GM23338 (cell line): ENCODE results near the gene TBCEL. TPM values are rescaled to one million over a fixed set of nuclear protein-coding genes. Genes with fewer than 3 reads are reported as not detected.

Experiments
- ATAC-seq: fragments of 200-7000 bp; cut with Tn5 transposase; 3 replicates; pipeline ENCODE4 v1.9.1; 2020
- DNase-seq: peaks from one replicate; pipeline ENCODE4 v3.0.0-alpha.2; 2015; ENCODE audit warnings: low spot score
- H2AFZ ChIP-seq: fragments of 200-600 bp; sonication (generic); 2 replicates; pipeline ENCODE4 v1.8.0; 2016; ENCODE audit warnings: antibody characterized with exemption, mild to moderate bottlenecking, moderate library complexity
- H3F3A ChIP-seq: fragments of 200-600 bp; sonication (generic); replicated peaks from 2 replicates; pipeline ENCODE4 v1.8.0; 2017; ENCODE audit warnings: antibody characterized with exemption, mixed run types, low read depth
- H3K27ac ChIP-seq: fragments of 200-600 bp; sonication (generic); 2 replicates; pipeline ENCODE4 v1.6.1; 2016; ENCODE audit warnings: low read depth
- H3K27me3 ChIP-seq: fragments of 200-600 bp; sonication (generic); 2 replicates; pipeline ENCODE4 v1.8.0; 2016; ENCODE audit warnings: mild to moderate bottlenecking, mixed run types, moderate library complexity; ENCODE audit not compliant: insufficient read depth
- H3K36me3 ChIP-seq: fragments of 200-600 bp; sonication (generic); 2 replicates; pipeline ENCODE4 v1.8.0; 2016; ENCODE audit warnings: mild to moderate bottlenecking; ENCODE audit not compliant: insufficient read depth
- H3K4me1 ChIP-seq: fragments of 200-600 bp; sonication (generic); 2 replicates; pipeline ENCODE4 v1.8.0; 2016; ENCODE audit warnings: mild to moderate bottlenecking, moderate library complexity; ENCODE audit not compliant: insufficient read depth
- H3K4me2 ChIP-seq: fragments of 200-600 bp; sonication (generic); 2 replicates; pipeline ENCODE4 v1.7.1; 2017; ENCODE audit warnings: mixed run types
- H3K4me3 ChIP-seq: fragments of 200-600 bp; sonication (generic); 2 replicates; pipeline ENCODE4 v1.6.1; 2016; ENCODE audit warnings: mixed run types
- H3K79me2 ChIP-seq: fragments of 200-600 bp; sonication (generic); replicated peaks from 2 replicates; pipeline ENCODE4 v1.8.0; 2017; ENCODE audit warnings: mild to moderate bottlenecking; ENCODE audit not compliant: insufficient read depth
- H3K9me2 ChIP-seq: fragments of 200-600 bp; sonication (generic); 2 replicates; pipeline ENCODE4 v1.8.0; 2017; ENCODE audit not compliant: insufficient read depth
- H4K20me1 ChIP-seq: fragments of 200-600 bp; sonication (generic); replicated peaks from 2 replicates; pipeline ENCODE4 v1.8.0; 2017; ENCODE audit warnings: mild to moderate bottlenecking; ENCODE audit not compliant: insufficient read depth
- H3K27ac Mint-ChIP-seq: 2 replicates; pipeline ENCODE4 v1.8.0; 2020; ENCODE audit warnings: inconsistent platforms, mild to moderate bottlenecking, moderate library complexity, mixed read lengths
- H3K27me3 Mint-ChIP-seq: 3 replicates; pipeline ENCODE4 v1.8.0; 2022; ENCODE audit warnings: low read depth, mild to moderate bottlenecking, moderate library complexity, mixed read lengths, inconsistent platforms; ENCODE audit not compliant: insufficient read depth, poor library complexity
- H3K36me3 Mint-ChIP-seq: 3 replicates; pipeline ENCODE4 v1.8.0; 2021; ENCODE audit warnings: low read depth, mild to moderate bottlenecking, inconsistent platforms, moderate library complexity, mixed read lengths
- H3K4me1 Mint-ChIP-seq: 3 replicates; pipeline ENCODE4 v1.8.0; 2020; ENCODE audit warnings: mild to moderate bottlenecking, inconsistent platforms, mixed read lengths
- H3K4me3 Mint-ChIP-seq: 3 replicates; pipeline ENCODE4 v1.8.0; 2021; ENCODE audit warnings: moderate library complexity, mild to moderate bottlenecking, inconsistent platforms, mixed read lengths
- H3K9me3 Mint-ChIP-seq: 3 replicates; pipeline ENCODE4 v1.8.0; 2020; ENCODE audit warnings: moderate library complexity, mild to moderate bottlenecking, inconsistent platforms, mixed read lengths
- CREB1 ChIP-seq: fragments of 250-450 bp; sonication (Bioruptor Pico); IDR thresholded peaks from 2 replicates; pipeline ENCODE4 v1.5.0; 2020; ENCODE audit warnings: low read depth, mild to moderate bottlenecking, moderate library complexity
- EZH2 ChIP-seq: fragments of 200-600 bp; sonication (generic); IDR thresholded peaks from one replicate; pipeline ENCODE4 v1.8.0; 2017; ENCODE audit warnings: antibody characterized with exemption, mild to moderate bottlenecking, low read depth; ENCODE audit not compliant: unreplicated experiment
- EZH2phosphoT487 ChIP-seq: fragments of 200-600 bp; sonication (generic); IDR thresholded peaks from one replicate; pipeline ENCODE4 v1.8.1; 2018; ENCODE audit warnings: antibody characterized with exemption; ENCODE audit not compliant: unreplicated experiment
- JUNB ChIP-seq: IDR thresholded peaks from one replicate; pipeline ENCODE4 v1.6.1; 2016; ENCODE audit warnings: antibody characterized with exemption; ENCODE audit not compliant: unreplicated experiment
- NANOG ChIP-seq: IDR thresholded peaks from 2 replicates; pipeline ENCODE4 v1.6.1; 2016; ENCODE audit warnings: antibody characterized with exemption, borderline replicate concordance
- POLR2AphosphoS5 ChIP-seq: IDR thresholded peaks from 2 replicates; pipeline ENCODE4 v1.6.1; 2016; ENCODE audit warnings: antibody characterized with exemption, low read depth
- STAT1 ChIP-seq: IDR thresholded peaks from one replicate; pipeline ENCODE4 v1.6.1; 2016; ENCODE audit warnings: antibody characterized with exemption; ENCODE audit not compliant: unreplicated experiment
- ZNF114 ChIP-seq: fragments of 250-450 bp; sonication (Bioruptor Pico); IDR thresholded peaks from 2 replicates; pipeline ENCODE4 v1.5.0; 2020; ENCODE audit warnings: mild to moderate bottlenecking, moderate library complexity
- ZNF331 ChIP-seq: fragments of 250-450 bp; sonication (Bioruptor Pico); IDR thresholded peaks from 2 replicates; pipeline ENCODE4 v1.5.0; 2020; ENCODE audit warnings: low read depth, mild to moderate bottlenecking, moderate library complexity
- polyA plus RNA-seq: library from polyadenylated mRNA; unstranded; fragments of >200 nt; fragmentation: Nextera tagmentation; extraction: Ambion mirVana; gene quantifications from 2 replicates; pipeline ENCODE4 v1.2.1, GENCODE V29; 2016
- total RNA-seq: library from RNA; depleted of rRNA; stranded (reverse); fragments of >200 nt; shearing (Covaris generic); gene quantifications from 2 replicates; pipeline ENCODE4 v1.2.3, GENCODE V29; 2014
- TF ChIP-seq, protein P1 (sequence below), 2 experiments: fragments of 200-600 bp in 1 of 2; sonication (generic) in 1 of 2; conservative IDR thresholded peaks; 2 replicates each; pipeline versions ENCODE4 v1.5.1 to v1.6.1; 2016 to 2017; ENCODE audit warnings: antibody characterized with exemption in 2 of 2, low read depth in 2 of 2, mild to moderate bottlenecking in 2 of 2, moderate library complexity in 1 of 2
- TF ChIP-seq, protein P2 (sequence below): IDR thresholded peaks from 2 replicates; pipeline ENCODE4 v1.6.1; 2016; ENCODE audit warnings: antibody characterized with exemption
- TF ChIP-seq, protein P3 (sequence below): IDR thresholded peaks from one replicate; pipeline ENCODE4 v1.6.1; 2018; ENCODE audit warnings: antibody characterized with exemption; ENCODE audit not compliant: unreplicated experiment
- TF ChIP-seq, protein P4 (sequence below): fragments of 250-450 bp; sonication (Bioruptor Pico); IDR thresholded peaks from 2 replicates; pipeline ENCODE4 v1.5.0; 2020; ENCODE audit warnings: mild to moderate bottlenecking, moderate library complexity

The TBCEL gene
- total and polyA plus RNA-seq, 2 experiments from 2014 or later, result 5.4 to 16.2 TPM

DNA sequence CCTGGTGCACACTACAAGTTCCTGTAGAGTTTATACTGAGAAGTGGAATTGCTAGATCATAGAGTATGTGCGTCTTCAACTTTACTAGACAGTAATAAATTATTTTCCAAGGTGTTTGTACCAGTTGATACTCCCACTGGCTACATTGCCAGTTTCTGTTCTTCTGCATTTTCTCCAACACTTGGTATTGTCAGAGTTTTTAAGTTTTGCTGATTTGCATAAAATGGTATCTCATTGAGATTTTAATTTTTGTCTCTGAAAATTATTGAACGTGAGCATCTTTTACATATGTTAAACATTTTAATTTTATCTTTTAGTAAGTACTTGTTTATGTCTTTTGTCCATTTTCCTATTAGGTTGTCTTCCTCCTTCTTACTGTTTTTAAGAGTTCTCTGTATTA is 7.3 kb downstream of the TBCEL start:
- no peaks in the 10 kb centered on the region for H3K36me3 Mint-ChIP-seq
- Histone ChIP-seq H3K9me2 (no peaks in the 10 kb centered on the region), H3K4me3 (no peak overlapping the region), H3K36me3 (no peaks in the 10 kb centered on the region), H3K79me2 (peaks cover 71% of the 10 kb centered on the region), H3F3A (no peaks in the 10 kb centered on the region), H3K27ac (no peak overlapping the region), H3K27me3 (no peaks in the 10 kb centered on the region), H3K4me1 (peaks cover 1% of the 10 kb centered on the region; the same call in 1 of the 2 replicates), H4K20me1 (peaks cover 10% of the 10 kb centered on the region; the same call in 1 of the 2 replicates), H3K4me2 (no peak overlapping the region), H2AFZ (no peak overlapping the region)
- no peaks in the 10 kb centered on the region for H3K9me3 Mint-ChIP-seq
- ATAC-seq (no peak), DNase-seq (no peak)
- TF ChIP-seq POLR2AphosphoS5 (no peak), ZNF114 (CRISPR knock-in tag) (no peak), EZH2phosphoT487 (no peak), ZNF331 (no peak), EZH2 (no peak), CREB1 (CRISPR knock-in tag) (no peak), STAT1 (no peak), NANOG (no peak), JUNB (no peak)
- TF ChIP-seq, protein P1, sequence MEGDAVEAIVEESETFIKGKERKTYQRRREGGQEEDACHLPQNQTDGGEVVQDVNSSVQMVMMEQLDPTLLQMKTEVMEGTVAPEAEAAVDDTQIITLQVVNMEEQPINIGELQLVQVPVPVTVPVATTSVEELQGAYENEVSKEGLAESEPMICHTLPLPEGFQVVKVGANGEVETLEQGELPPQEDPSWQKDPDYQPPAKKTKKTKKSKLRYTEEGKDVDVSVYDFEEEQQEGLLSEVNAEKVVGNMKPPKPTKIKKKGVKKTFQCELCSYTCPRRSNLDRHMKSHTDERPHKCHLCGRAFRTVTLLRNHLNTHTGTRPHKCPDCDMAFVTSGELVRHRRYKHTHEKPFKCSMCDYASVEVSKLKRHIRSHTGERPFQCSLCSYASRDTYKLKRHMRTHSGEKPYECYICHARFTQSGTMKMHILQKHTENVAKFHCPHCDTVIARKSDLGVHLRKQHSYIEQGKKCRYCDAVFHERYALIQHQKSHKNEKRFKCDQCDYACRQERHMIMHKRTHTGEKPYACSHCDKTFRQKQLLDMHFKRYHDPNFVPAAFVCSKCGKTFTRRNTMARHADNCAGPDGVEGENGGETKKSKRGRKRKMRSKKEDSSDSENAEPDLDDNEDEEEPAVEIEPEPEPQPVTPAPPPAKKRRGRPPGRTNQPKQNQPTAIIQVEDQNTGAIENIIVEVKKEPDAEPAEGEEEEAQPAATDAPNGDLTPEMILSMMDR (conservative IDR thresholded peaks at IDR 0.05; ENCODE audit: low read depth in 2 of 2), result no peak
- TF ChIP-seq, protein P2, sequence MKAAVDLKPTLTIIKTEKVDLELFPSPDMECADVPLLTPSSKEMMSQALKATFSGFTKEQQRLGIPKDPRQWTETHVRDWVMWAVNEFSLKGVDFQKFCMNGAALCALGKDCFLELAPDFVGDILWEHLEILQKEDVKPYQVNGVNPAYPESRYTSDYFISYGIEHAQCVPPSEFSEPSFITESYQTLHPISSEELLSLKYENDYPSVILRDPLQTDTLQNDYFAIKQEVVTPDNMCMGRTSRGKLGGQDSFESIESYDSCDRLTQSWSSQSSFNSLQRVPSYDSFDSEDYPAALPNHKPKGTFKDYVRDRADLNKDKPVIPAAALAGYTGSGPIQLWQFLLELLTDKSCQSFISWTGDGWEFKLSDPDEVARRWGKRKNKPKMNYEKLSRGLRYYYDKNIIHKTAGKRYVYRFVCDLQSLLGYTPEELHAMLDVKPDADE, result no peak
- TF ChIP-seq, protein P3, sequence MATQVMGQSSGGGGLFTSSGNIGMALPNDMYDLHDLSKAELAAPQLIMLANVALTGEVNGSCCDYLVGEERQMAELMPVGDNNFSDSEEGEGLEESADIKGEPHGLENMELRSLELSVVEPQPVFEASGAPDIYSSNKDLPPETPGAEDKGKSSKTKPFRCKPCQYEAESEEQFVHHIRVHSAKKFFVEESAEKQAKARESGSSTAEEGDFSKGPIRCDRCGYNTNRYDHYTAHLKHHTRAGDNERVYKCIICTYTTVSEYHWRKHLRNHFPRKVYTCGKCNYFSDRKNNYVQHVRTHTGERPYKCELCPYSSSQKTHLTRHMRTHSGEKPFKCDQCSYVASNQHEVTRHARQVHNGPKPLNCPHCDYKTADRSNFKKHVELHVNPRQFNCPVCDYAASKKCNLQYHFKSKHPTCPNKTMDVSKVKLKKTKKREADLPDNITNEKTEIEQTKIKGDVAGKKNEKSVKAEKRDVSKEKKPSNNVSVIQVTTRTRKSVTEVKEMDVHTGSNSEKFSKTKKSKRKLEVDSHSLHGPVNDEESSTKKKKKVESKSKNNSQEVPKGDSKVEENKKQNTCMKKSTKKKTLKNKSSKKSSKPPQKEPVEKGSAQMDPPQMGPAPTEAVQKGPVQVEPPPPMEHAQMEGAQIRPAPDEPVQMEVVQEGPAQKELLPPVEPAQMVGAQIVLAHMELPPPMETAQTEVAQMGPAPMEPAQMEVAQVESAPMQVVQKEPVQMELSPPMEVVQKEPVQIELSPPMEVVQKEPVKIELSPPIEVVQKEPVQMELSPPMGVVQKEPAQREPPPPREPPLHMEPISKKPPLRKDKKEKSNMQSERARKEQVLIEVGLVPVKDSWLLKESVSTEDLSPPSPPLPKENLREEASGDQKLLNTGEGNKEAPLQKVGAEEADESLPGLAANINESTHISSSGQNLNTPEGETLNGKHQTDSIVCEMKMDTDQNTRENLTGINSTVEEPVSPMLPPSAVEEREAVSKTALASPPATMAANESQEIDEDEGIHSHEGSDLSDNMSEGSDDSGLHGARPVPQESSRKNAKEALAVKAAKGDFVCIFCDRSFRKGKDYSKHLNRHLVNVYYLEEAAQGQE, result no peak
- TF ChIP-seq, protein P4, sequence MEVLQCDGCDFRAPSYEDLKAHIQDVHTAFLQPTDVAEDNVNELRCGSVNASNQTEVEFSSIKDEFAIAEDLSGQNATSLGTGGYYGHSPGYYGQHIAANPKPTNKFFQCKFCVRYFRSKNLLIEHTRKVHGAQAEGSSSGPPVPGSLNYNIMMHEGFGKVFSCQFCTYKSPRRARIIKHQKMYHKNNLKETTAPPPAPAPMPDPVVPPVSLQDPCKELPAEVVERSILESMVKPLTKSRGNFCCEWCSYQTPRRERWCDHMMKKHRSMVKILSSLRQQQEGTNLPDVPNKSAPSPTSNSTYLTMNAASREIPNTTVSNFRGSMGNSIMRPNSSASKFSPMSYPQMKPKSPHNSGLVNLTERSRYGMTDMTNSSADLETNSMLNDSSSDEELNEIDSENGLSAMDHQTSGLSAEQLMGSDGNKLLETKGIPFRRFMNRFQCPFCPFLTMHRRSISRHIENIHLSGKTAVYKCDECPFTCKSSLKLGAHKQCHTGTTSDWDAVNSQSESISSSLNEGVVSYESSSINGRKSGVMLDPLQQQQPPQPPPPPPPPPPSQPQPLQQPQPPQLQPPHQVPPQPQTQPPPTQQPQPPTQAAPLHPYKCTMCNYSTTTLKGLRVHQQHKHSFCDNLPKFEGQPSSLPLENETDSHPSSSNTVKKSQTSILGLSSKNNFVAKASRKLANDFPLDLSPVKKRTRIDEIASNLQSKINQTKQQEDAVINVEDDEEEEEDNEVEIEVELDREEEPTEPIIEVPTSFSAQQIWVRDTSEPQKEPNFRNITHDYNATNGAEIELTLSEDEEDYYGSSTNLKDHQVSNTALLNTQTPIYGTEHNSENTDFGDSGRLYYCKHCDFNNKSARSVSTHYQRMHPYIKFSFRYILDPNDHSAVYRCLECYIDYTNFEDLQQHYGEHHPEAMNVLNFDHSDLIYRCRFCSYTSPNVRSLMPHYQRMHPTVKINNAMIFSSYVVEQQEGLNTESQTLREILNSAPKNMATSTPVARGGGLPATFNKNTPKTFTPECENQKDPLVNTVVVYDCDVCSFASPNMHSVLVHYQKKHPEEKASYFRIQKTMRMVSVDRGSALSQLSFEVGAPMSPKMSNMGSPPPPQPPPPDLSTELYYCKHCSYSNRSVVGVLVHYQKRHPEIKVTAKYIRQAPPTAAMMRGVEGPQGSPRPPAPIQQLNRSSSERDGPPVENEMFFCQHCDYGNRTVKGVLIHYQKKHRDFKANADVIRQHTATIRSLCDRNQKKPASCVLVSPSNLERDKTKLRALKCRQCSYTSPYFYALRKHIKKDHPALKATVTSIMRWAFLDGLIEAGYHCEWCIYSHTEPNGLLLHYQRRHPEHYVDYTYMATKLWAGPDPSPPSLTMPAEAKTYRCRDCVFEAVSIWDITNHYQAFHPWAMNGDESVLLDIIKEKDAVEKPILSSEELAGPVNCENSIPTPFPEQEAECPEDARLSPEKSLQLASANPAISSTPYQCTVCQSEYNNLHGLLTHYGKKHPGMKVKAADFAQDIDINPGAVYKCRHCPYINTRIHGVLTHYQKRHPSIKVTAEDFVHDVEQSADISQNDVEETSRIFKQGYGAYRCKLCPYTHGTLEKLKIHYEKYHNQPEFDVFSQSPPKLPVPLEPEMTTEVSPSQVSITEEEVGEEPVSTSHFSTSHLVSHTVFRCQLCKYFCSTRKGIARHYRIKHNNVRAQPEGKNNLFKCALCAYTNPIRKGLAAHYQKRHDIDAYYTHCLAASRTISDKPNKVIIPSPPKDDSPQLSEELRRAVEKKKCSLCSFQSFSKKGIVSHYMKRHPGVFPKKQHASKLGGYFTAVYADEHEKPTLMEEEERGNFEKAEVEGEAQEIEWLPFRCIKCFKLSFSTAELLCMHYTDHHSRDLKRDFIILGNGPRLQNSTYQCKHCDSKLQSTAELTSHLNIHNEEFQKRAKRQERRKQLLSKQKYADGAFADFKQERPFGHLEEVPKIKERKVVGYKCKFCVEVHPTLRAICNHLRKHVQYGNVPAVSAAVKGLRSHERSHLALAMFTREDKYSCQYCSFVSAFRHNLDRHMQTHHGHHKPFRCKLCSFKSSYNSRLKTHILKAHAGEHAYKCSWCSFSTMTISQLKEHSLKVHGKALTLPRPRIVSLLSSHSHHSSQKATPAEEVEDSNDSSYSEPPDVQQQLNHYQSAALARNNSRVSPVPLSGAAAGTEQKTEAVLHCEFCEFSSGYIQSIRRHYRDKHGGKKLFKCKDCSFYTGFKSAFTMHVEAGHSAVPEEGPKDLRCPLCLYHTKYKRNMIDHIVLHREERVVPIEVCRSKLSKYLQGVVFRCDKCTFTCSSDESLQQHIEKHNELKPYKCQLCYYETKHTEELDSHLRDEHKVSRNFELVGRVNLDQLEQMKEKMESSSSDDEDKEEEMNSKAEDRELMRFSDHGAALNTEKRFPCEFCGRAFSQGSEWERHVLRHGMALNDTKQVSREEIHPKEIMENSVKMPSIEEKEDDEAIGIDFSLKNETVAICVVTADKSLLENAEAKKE (CRISPR knock-in tag), result no peak
- H3K4me1 Mint-ChIP-seq, result peaks cover 14% of the 10 kb centered on the region
- peaks cover 2% of the 10 kb centered on the region for H3K27me3 Mint-ChIP-seq
- no peak overlapping the region for H3K4me3 Mint-ChIP-seq
- H3K27ac Mint-ChIP-seq, result no peak overlapping the region
